NCI-H2107 (cell line): ENCODE results near the gene SCYGR4.

ENCODE experiments used
- DNase-seq: peaks from one replicate; lab custom pipeline; 2025; lab: John Stamatoyannopoulos, UW

Gene SCYGR4

GRCh38 chr2:227614246-227614645, 3.1 kb upstream of the SCYGR4 start:
- no peak for DNase-seq

- DNase-seq = no peak
Observed at GRCh38 chr2:227614740-227615139, 2.6 kb upstream of the SCYGR4 start, which contains the start of gene SCYGR3. SCYGR3 (minus strand) TSS chr2:227614840; CDS start chr2:227614840, 0 bp downstream.

GRCh38 chr2:227615181-227615580, 2.1 kb upstream of the SCYGR4 start:
- no peak for DNase-seq

GRCh38 chr2:227615906-227616305, 1.4 kb upstream of the SCYGR4 start:
- no peak for DNase-seq

- DNase-seq = no peak
Observed at GRCh38 chr2:227616631-227617030, 667 bp upstream of the SCYGR4 start.

- DNase-seq = no peak
Observed at GRCh38 chr2:227623226-227623625, 5.9 kb downstream of the SCYGR4 start.

GRCh38 chr2:227625420-227625819, 8.1 kb downstream of the SCYGR4 start:
- no peak for DNase-seq

GRCh38 chr2:227626580-227627151, 9.4 kb downstream of the SCYGR4 start:
- DNase-seq = no peak

- DNase-seq = no peak
Observed at GRCh38 chr2:227627769-227628168, 10.5 kb downstream of the SCYGR4 start.

GRCh38 chr2:227629435-227629834, 12.1 kb downstream of the SCYGR4 start:
- no peak for DNase-seq

GRCh38 chr2:227630322-227630721, 13.0 kb downstream of the SCYGR4 start:
- no peak for DNase-seq

GRCh38 chr2:227632827-227633226, 15.5 kb downstream of the SCYGR4 start:
- DNase-seq = no peak

GRCh38 chr2:227634201-227634600, 16.9 kb downstream of the SCYGR4 start:
- DNase-seq = no peak

GRCh38 chr2:227642656-227643055, 25.4 kb downstream of the SCYGR4 start:
- DNase-seq = no peak

GRCh38 chr2:227643990-227644551, 26.8 kb downstream of the SCYGR4 start:
- no peak for DNase-seq

- no peak for DNase-seq
Observed at GRCh38 chr2:227653419-227653818, 36.1 kb downstream of the SCYGR4 start.

- no peak for DNase-seq
Observed at GRCh38 chr2:227654426-227654825, 37.1 kb downstream of the SCYGR4 start.

- DNase-seq = no peak
Observed at GRCh38 chr2:227655454-227655853, 38.2 kb downstream of the SCYGR4 start.

GRCh38 chr2:227657199-227657845, 40.0 kb downstream of the SCYGR4 start:
- no peak for DNase-seq

GRCh38 chr2:227661025-227661649, 43.8 kb downstream of the SCYGR4 start:
- no peak for DNase-seq

- no peak for DNase-seq
Observed at GRCh38 chr2:227661827-227662226, 44.5 kb downstream of the SCYGR4 start.

GRCh38 chr2:227665189-227665940, 48.1 kb downstream of the SCYGR4 start:
- no peak for DNase-seq
